Activated naive CD4-positive, alpha-beta T cell (primary cell): Measurements from ENCODE around the gene TMEM132C.
"Not testable (repeated sequence)": the region's sequence is repeated elsewhere in the genome, so short reads cannot be mapped to it uniquely, and the experiment has no call there.

ENCODE experiments used
- DNase-seq, 4 experiments: peaks; one replicate each; lab custom pipeline; 2025; lab: John Stamatoyannopoulos, UW

The TMEM132C gene

GRCh38 chr12:128564956-128565355 is 298.0 kb downstream of the TMEM132C start:
- DNase-seq, result no peak

- DNase-seq, result no peak
Measured at GRCh38 chr12:128567730-128568129, 300.8 kb downstream of the TMEM132C start.

- no peak for DNase-seq
Measured at GRCh38 chr12:128570191-128571065, 303.5 kb downstream of the TMEM132C start.

- DNase-seq, result no peak
Measured at GRCh38 chr12:128571906-128572810, 305.2 kb downstream of the TMEM132C start.

- DNase-seq, result no peak
Measured at GRCh38 chr12:128573907-128574306, 306.9 kb downstream of the TMEM132C start.

GRCh38 chr12:128578045-128578444 is 311.1 kb downstream of the TMEM132C start:
- DNase-seq, result no peak

- no peak for DNase-seq
Measured at GRCh38 chr12:128581321-128581761, 314.4 kb downstream of the TMEM132C start.

GRCh38 chr12:128583453-128583852 is 316.5 kb downstream of the TMEM132C start:
- DNase-seq, result no peak

- DNase-seq, result no peak
Measured at GRCh38 chr12:128586451-128587029, 319.6 kb downstream of the TMEM132C start.

GRCh38 chr12:128587918-128588317 is 320.9 kb downstream of the TMEM132C start:
- no peak for DNase-seq

GRCh38 chr12:128592220-128592744 is 325.3 kb downstream of the TMEM132C start:
- no peak for DNase-seq

- no peak for DNase-seq
Measured at GRCh38 chr12:128594521-128594920, 327.6 kb downstream of the TMEM132C start.

GRCh38 chr12:128595609-128596008 is 328.6 kb downstream of the TMEM132C start:
- DNase-seq, result no peak

GRCh38 chr12:128600886-128601285 is 333.9 kb downstream of the TMEM132C start:
- no peak for DNase-seq

GRCh38 chr12:128603573-128604115 is 336.7 kb downstream of the TMEM132C start:
- no peak for DNase-seq

- not testable (repeated sequence) for DNase-seq
Measured at GRCh38 chr12:128604219-128604618, 337.2 kb downstream of the TMEM132C start.

GRCh38 chr12:128606051-128606450 is 339.1 kb downstream of the TMEM132C start:
- DNase-seq, result no peak

GRCh38 chr12:128606538-128606937 is 339.6 kb downstream of the TMEM132C start:
- no peak for DNase-seq

- DNase-seq, result no peak
Measured at GRCh38 chr12:128606970-128607369, 340.0 kb downstream of the TMEM132C start.

- no peak for DNase-seq
Measured at GRCh38 chr12:128607641-128608040, 340.7 kb downstream of the TMEM132C start.

GRCh38 chr12:128609861-128610260 is 342.9 kb downstream of the TMEM132C start:
- no peak for DNase-seq

- DNase-seq, result no peak
Measured at GRCh38 chr12:128611736-128612135, 344.8 kb downstream of the TMEM132C start.
